RKO (cell line): Measurements from ENCODE around the gene WSCD2.
"Not testable (repeated sequence)": the region's sequence is repeated elsewhere in the genome, so short reads cannot be mapped to it uniquely, and the experiment has no call there.

Experiments
- DNase-seq: peaks from one replicate; pipeline ENCODE4 v3.0.0-alpha.2; 2016; ENCODE audit warnings: low spot score

Gene WSCD2

DNA sequence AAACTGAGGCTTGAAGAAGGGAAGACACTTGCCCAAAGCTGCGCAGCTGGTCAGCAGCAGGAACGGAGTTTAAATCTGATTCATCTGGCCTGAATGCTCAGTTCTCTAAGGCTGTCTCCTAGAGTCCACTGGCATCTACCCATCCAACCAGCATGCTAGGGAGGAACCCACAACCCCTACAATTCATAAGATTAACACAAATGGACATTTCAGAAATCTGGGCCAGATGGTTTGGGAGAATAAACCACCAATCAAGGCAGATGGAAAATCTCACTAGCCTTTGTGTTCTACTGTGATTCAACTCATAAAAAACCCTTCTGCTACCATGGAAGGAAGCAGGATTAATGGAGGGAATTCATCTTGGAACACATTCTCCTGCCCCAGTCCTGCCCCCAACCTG, 67.8 kb downstream of the WSCD2 start:
- DNase-seq, result no peak

DNA sequence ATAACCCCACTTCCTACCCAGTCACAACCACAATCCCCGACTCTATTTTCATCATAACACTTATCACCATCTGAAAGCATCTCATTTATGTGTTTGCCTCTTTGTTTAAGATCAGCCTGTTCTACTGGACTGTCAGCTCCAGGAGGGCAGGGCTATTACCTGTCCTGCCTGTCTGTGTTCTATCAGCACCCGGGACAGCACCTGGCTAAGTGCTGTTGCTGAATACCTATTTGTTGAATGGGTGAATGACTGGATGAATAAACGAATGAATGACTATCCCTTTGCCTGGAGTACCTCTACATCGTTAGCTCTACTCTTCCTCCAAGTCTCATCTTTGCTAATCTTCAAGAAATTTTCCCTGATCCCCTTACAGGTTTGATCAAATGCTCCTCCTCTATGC, 69.0 kb downstream of the WSCD2 start:
- DNase-seq, result no peak

DNA sequence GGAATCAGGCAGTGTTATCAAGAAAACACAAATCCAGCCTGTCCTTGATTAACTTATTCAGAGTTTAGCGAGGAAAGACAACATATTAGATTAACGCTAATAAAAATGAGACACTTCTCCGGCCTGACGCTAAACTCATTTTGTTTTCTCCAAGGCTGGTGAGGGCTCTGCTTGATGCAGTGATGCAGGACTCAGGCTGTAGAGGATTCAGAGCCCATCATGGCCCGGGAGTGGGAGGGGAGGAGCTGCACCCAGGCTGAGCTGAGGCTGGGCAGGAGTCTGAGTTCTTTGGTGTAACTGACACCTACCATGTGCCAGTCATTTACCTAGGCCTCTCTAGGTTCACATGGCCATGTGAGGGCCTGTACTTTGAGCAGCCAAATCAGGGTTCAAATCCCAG, 70.0 kb downstream of the WSCD2 start:
- DNase-seq, result no peak

DNA sequence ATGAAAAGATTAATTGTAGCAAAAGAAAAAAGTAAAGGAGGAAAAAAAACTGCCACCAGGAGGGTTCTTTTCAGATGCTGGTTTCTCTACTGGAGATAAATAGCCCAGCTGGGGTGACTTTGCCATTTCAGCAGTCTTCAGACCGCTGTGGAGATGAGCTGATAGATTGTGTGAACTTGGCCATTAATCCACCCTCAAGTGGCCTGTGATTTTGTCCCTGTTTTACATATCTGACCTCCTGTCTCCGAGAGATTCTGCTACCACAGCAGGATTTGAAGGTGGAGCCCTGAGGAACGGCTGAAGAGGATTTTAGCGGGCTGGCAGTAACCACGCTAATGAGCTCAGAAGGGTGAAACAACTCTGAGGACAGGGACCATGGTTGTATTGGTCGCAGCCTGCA, 72.7 kb downstream of the WSCD2 start:
- DNase-seq, result no peak

DNA sequence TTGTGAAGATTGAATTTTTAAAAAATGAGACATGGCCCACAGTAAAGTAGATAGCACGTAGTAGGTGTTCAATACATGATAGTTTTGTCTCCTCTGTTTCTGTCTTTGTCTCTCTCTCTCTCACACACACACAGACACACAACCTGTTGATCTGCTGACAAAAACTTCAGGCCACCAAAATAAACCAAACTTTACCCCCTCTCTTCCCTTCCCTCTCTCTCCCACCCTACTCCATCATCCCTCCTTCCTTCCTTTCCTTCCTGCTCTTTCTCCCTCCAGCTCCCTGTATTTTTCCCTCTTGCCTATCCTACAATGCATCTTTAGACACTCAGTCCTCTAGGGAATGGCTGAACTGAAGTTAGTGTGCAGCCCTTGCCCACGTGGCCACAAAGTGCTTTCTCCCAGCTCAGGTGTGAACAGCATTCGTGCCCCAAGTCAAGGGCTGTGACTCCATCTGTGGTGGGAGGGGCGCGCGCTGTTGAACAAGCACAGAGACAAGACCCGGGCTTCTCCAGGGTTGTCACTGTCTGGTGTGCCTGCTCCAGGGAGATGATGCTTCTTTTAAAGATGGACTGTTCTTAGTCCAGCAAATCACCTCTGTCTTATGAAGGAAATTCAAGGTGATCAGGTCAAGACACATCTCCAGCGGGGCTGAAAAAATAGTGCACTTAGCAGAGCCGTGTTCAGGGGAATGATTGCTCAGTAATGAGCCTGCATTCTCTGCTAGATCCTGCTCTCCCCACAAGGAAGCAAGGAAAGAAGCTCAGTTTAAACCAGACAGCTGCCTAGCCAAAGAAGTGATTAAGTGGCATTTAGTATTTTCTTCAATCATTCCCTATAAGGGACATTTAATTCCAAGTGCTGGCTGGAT, 75.3 kb downstream of the WSCD2 start:
- no peak for DNase-seq

DNA sequence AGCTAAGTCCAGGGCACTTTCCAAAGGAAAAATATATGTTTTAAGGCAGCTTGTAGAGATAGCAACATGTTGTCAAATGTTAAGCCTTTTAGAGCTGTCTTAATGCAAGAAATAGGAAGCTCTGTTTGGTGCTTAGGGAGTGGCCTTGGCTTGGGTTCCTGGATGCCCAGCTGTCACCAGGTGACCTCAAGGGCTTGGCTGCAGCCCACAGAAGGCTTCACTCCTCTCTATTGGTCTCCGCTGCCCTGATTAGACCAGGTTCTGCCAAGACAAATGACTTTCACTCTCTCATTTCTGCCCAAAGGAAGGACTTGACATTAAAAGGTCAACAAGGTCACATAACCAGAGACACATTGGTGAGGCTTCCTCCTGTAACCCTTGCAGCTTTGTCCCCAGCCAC, 76.8 kb downstream of the WSCD2 start:
- no peak for DNase-seq

DNA sequence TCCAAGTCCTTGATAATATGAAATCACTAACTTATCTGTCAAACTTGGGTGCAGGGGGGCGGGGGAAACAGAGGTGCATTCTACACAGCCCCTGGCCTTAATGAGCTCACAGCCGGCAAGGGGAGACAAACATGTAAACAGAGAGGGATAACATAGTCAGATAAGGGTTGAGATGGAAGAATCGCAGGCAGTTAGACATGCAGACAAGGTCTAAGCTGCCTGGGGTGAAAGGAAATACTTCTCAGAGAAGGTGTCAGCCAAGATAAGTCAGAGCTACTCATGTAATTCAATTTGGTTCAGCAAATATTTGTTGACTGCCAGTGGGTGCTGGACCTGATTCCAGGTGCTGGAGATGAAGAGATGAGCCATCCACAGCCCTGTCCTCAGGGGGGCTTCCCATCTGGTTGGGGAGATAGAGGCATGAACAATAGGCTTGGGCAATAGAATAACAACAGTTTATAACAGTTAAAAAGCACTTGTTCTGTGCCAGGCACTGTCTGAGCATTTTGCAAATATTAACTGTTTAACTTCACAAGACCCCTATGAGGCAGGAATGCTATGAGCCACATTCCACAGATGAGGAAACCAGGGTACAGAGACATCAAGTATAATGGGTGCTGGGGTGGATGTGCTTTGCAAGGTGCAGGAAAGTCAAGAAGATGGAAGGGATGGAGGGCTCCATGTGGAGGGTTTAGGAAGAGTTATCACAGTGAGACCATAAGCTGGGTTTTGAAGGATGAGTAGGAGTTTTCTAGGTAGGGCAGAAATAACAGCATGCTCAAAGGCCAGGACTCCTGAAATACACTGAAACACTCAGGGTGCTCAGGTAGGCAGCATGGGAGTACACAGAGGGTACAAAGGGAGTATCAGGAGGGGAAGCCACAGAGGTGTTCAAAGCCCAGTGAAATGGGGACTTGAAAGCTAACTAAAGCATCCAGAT, 79.0 kb downstream of the WSCD2 start:
- no peak for DNase-seq

DNA sequence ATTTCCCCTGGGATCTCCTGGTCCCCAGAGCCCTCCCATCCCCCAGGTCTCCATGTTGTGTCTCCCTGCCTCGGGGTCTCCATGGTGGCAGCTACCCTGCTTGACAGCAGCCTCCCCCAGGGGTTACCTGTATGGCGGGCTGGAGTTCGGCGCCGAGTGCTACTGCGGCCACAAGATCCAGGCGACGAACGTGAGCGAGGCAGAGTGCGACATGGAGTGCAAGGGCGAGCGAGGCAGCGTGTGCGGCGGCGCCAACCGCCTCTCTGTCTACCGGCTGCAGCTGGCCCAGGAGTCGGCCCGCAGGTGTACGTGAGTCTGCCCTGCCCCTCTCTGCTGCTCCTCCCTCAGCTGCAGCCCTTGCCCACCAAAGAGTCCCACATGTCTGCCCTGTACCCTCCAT, 80.9 kb downstream of the WSCD2 start:
- no peak for DNase-seq

DNA sequence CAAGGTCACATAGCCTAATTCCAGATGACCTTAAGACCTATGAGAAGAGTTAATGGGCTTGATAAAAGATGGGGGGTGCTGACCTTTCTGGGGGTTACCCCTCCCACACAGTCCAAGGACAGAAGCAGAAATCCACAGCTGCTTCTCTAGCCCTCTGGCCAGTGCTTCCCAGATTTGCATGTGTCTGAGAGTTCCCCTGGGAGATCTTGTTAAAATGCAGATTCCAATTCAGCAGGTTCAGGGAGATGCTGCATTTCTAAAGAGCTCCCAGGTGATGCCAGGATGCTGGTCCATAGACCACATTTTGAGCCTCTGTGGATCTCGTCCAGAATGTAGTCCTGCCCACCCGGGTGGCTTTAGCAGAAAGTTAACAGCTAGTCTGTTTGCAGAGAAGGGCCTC, 82.1 kb downstream of the WSCD2 start:
- no peak for DNase-seq

DNA sequence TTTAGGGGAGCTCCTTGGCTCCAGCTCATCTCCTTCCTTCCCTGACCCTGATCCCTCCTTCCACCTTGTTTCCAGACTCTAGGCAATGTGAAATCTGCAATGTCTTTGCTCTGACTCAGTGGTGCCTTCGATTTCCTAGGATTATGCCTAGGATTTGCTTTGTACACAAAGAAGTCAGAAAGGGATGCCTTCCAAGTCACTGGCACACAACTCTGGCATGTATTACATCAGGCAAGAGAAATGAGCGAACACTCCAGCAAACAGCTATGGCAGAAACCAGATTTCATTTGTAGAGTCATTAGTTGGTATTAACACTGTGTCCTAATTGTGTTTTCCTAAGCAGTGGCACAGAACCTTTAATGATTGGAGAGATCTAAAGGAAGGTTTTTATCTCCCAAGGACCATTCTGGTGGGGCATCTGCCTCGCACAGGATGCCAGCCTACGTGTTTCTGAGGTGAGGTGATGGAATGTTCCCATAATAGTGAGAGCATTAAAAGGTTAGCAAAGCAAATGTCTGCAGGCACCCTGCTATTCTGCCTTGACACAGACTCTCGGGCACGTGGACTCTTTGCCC, 84.9 kb downstream of the WSCD2 start:
- DNase-seq, result no peak

DNA sequence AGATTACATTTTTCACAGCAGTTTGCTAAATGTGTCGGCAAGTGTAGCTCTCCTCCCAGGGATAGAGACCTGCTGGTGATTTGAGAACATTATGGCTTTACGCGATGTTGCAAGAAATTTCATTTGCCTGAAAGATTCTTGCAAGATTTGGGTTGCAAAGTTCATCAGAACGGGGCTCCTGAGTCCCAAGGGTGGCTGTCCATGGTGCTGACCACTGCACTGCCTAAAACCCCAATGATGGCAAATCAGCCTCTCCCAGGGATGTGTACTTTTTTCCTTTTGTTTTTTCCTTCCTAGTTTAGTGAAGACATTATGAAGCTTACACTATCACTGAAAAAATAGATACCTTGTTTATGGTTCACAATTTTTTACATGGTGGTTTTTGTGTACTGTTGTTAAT, 85.4 kb downstream of the WSCD2 start:
- peak; percentile 44 for DNase-seq

DNA sequence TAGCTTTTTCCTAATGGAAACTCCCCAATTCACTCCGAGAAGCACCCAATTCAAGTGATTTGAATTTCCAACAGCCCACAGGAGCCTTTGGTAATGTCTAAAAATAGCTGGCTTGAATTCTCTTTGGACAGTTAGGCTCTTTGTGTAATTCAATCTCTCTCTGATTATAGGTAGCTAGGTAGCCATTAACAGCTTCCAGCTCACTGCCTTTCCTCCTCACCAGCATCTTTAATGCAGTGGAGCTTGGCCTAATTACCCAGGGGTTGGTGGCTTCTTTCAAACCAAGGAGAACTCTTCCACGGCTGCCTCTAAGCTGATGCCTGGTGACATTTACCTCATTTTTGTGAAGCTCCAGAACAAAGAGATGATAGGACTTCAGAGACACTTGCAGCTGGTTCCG, 86.4 kb downstream of the WSCD2 start:
- no peak for DNase-seq

DNA sequence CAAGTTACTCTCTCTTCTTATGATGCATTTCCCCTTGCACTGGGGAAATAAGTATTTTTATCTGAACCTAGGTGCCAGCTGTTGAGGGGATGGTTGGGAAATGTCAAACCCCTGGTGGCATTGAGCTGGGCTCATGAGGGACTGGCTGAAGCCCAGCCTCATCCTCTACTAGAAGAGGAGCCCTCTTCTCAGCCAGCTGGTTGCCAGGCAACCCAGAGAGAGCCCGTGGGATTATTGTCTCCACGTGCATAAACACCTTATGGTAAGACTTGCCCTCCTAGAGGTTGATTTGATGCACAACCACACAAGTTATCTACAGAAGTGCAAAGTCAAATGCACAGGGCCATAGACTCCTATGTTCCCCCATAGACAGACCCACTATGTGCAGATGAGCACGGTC, 89.8 kb downstream of the WSCD2 start:
- DNase-seq, result no peak

DNA sequence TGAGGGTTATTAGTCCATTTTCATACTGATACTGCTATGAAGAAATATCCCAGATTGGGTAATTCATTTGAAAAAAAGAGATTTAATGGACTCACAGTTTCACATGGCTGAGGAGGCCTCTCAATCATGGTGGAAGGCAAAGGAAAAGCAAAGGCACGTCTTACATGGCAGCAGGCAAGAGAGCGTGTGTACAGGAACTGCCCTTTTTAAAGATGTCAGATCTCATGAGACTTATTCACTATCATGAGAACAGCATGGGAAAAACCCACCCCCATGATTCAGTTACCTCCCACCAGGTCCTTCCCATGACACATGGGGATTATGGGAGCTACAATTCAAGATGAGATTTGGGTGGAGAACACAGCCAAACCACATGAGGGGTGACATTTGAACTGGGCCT, 96.0 kb downstream of the WSCD2 start:
- not testable (repeated sequence) for DNase-seq

DNA sequence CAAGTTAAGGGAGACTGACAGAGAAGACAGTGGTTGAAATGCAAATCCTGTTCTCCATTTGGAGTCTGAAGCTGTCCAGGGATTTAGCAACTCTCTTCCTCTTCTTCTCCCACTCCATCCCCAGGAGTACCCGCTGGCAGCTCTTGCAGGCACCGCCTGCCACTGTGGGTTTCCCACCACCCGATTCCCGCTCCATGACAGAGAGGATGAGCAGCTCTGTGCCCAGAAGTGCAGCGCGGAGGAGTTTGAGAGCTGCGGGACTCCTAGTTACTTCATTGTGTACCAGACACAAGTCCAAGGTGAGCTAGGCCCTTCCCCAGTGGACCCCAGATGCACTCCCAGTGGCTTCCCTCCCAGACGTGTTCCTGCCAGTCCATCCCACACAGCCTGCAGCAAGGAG, 97.8 kb downstream of the WSCD2 start:
- DNase-seq, result no peak

DNA sequence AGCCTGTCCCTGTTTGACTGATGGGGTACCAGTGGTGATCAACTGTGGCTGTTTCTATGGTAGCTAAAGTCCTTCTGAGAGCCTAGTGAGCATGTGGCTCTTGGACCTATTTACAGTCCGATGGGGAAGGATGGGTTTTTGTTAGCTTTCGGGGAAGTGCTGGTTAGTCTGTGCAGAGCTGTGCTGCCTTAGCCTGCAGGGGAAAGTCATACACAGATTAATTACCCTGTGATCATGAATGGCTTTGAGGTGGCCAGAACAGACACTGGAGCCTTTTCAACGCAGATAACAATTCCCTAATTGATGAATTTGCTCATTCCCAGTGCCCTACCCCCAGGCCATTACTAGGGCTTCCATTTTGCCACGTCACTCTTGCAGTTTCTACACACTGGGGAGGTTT, 99.7 kb downstream of the WSCD2 start:
- DNase-seq, result no peak

DNA sequence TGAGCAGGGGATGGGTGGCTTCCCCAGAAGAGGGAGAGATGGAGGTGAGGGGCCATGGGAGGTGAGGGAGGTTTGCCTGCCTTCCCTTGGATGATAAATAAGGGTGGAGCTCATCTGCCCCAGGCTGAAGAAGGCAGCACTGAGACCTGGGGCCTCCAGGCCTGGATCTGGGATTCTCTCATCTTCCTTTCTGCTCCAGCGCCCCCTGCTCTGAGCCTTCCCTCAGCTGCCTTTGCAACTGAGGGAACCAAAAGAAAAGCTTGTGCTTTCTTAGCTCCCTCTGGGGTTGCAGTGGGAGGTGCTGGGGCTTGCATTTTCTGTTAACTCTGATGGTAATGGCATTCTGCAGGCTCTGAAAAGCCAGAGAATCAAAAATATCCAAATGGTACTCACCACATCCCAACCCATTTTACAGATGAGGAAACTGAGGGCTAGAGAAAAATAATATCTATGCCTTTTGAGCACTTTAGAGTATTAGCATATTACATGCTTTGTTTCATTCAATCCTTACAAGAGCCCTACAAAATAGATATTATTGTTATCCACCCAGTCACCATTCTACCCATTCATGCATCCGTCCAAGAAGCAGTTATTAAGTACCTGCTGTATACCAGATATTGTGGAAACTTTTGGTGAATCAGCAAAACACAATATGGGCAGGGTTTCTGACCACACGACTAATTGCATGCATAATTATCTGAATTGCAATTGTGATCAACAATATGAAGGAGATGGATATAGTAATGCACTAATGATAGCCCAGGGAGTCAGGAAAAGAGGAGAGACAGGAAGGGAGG, 102.2 kb downstream of the WSCD2 start:
- DNase-seq, result no peak

DNA sequence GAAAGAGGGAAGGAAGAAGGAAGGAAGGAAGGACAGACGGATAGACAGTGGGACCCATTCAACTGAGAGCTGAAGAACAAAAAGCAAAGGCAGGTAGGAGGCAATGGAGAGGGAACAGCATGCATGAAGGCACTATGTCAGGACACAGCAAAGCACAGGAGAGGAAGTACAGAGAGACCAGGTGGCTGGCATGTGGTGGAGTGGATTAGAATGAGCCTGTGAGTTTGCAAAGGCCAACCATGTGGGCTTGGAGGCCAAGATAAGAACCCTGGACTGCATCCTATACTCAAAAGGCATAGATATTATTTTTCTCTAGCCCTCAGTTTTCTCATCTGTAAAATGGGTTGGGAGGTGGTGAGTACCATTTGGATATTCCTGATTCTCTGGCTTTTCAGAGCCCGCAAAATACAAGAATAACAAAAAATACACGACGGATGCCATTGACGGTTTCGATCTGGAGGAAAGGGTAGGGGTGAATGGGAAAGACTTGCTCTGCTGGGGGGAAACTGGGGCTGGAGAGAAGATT, 102.9 kb downstream of the WSCD2 start:
- DNase-seq, result no peak

DNA sequence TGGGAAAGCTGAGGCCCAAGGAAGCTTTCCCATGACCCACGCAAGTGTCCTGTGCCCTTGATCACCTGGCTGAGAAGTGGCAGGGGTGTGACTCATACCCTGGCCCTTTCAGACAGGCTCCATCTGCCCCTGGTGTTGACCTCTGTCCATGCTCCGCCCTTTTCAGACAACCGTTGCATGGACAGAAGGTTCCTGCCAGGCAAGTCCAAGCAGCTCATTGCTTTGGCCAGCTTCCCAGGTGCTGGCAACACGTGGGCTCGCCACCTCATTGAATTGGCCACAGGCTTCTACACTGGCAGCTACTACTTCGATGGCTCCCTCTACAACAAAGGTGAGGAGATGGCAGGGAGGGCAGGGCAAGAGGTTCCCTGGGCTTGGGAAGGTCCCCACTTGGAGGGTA, 103.5 kb downstream of the WSCD2 start:
- no peak for DNase-seq

DNA sequence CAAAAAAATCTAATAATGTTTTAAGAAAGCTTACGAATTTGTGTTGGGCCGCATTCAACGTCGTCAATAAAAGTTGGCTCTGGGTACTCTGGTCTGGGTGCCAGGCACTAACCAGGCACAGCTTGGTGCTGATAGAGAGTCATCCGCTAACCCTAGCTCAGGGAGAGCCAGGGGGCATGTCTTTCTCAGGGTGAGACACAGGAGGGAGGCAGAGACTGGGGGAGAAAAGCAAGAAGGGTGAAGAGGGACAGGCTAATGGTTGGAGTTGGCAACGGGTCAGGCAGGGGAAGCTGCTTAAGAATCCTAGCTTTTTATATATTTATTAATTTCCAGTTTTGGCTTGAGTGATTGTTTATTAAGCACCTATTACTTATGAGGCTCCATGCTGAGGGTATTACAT, 105.1 kb downstream of the WSCD2 start:
- DNase-seq, result no peak

DNA sequence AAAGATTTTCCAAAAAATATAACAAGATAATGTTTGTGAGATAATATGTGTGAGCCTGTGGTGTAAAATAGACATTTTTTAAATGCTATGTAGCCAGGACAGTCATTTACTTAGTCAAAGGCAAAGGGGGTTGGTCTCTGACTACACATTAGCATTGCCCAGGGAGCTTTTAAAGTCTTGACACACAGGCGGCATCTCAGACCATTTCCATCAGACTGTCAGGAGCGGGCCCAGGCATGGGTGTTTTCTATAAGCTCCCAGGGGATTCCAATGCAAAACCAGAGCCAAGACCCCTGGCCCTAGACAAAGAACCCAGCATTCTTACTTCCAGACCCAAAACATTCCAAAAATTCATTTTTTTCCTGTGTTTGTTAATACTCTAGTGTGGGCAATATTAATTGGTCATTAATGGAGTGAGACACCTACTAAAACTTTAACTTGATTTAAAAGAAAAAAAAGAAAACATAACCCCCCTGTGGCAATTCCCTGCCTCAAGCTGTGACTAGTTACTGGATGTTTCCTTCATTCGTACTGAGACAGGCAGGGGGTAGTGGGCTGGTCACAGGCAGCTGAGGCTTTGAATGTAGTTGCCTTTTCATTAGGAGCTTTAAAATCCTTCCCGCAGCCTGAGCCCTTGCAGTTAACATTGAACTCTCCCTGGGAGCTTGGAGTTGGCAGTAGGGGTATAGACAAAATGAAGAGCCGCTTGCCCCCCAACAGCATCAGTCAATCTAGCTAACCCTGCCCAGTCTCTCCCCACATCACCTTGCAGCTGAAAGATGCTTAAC, 106.3 kb downstream of the WSCD2 start:
- DNase-seq, result no peak
